HepG2 (cell line): ENCODE data around the gene MYH9. TPM values are rescaled to one million over a fixed set of nuclear protein-coding genes. Genes with fewer than 3 reads are reported as not detected.

ENCODE experiments used
- AFF4 ChIP-seq: sonication (generic); formaldehyde crosslinking; IDR thresholded peaks from 2 replicates; pipeline ENCODE4 v1.4.0; 2020; ENCODE audit warnings: missing genetic modification reagents
- AHR ChIP-seq: IDR thresholded peaks from 2 replicates; pipeline ENCODE4 v1.6.1; 2018; ENCODE audit warnings: missing genetic modification reagents, missing compliant biosample characterization
- CERS6 ChIP-seq: sonication (generic); formaldehyde crosslinking; IDR thresholded peaks from 2 replicates; pipeline ENCODE4 v1.5.0; 2020; ENCODE audit warnings: missing genetic modification reagents
- ETV5 ChIP-seq: IDR thresholded peaks from 2 replicates; pipeline ENCODE4 v1.6.1; 2018; ENCODE audit warnings: missing biosample characterization, missing genetic modification reagents, inconsistent platforms, borderline replicate concordance
- FLYWCH1 ChIP-seq: sonication (generic); formaldehyde crosslinking; IDR thresholded peaks from 2 replicates; pipeline ENCODE4 v1.8.1; 2023; ENCODE audit warnings: mild to moderate bottlenecking, missing genetic modification reagents
- FOXM1 ChIP-seq: sonication (generic); formaldehyde crosslinking; IDR thresholded peaks from 2 replicates; pipeline ENCODE4 v1.5.0; 2020; ENCODE audit warnings: missing genetic modification reagents
- GLI4 ChIP-seq: sonication (generic); formaldehyde crosslinking; IDR thresholded peaks from 2 replicates; pipeline ENCODE4 v1.5.1; 2020; ENCODE audit warnings: missing genetic modification reagents, mild to moderate bottlenecking, moderate library complexity, borderline replicate concordance
- HOXA3 ChIP-seq: sonication (generic); formaldehyde crosslinking; IDR thresholded peaks from 2 replicates; pipeline ENCODE4 v1.5.0; 2020; ENCODE audit warnings: missing genetic modification reagents
- IRF2 ChIP-seq: IDR thresholded peaks from 2 replicates; pipeline ENCODE4 v1.6.1; 2018; ENCODE audit warnings: missing genetic modification reagents, missing compliant biosample characterization
- KLF16 ChIP-seq, 2 experiments: sonication (generic) in 1 of 2; formaldehyde crosslinking in 1 of 2; IDR thresholded peaks; 2 replicates each; pipeline versions ENCODE4 v1.6.1 to v1.8.0; 2016 to 2023; ENCODE audit warnings: missing genetic modification reagents in 2 of 2, missing compliant biosample characterization in 1 of 2
- MTF1 ChIP-seq: sonication (generic); formaldehyde crosslinking; IDR thresholded peaks from 2 replicates; pipeline ENCODE4 v1.5.0; 2020; ENCODE audit warnings: missing genetic modification reagents
- NR2F1 ChIP-seq, 2 experiments: fragments of 450-650 bp in 1 of 2; formaldehyde crosslinking in 1 of 2; IDR thresholded peaks; 2 replicates each; pipeline versions ENCODE4 v1.5.0 to v1.6.1; 2016 to 2020; ENCODE audit warnings: mild to moderate bottlenecking in 1 of 2, missing compliant biosample characterization in 1 of 2, missing genetic modification reagents in 1 of 2, moderate library complexity in 1 of 2
- PITX1 ChIP-seq: sonication (generic); formaldehyde crosslinking; IDR thresholded peaks from 2 replicates; pipeline ENCODE4 v1.5.1; 2020; ENCODE audit warnings: mild to moderate bottlenecking, missing genetic modification reagents
- SAFB2 ChIP-seq: sonication (generic); formaldehyde crosslinking; IDR thresholded peaks from 2 replicates; pipeline ENCODE4 v1.5.1; 2020; ENCODE audit warnings: missing genetic modification reagents, low read depth, mild to moderate bottlenecking, borderline replicate concordance
- SMYD3 ChIP-seq: sonication (generic); formaldehyde crosslinking; IDR thresholded peaks from 2 replicates; pipeline ENCODE4 v1.8.1; 2023; ENCODE audit warnings: mild to moderate bottlenecking, missing genetic modification reagents
- SP5 ChIP-seq: IDR thresholded peaks from 2 replicates; pipeline ENCODE4 v1.6.1; 2016; ENCODE audit warnings: low read depth, borderline replicate concordance
- ZNF292 ChIP-seq: sonication (generic); formaldehyde crosslinking; IDR thresholded peaks from 2 replicates; pipeline ENCODE4 v1.8.1; 2022; ENCODE audit warnings: mild to moderate bottlenecking, low read depth, missing genetic modification reagents, borderline replicate concordance
- ZNF30 ChIP-seq: sonication (generic); formaldehyde crosslinking; IDR thresholded peaks from 2 replicates; pipeline ENCODE4 v1.5.0; 2020; ENCODE audit warnings: mild to moderate bottlenecking, missing genetic modification reagents
- ZNF317 ChIP-seq: sonication (generic); formaldehyde crosslinking; IDR thresholded peaks from 2 replicates; pipeline ENCODE4 v1.5.0; 2020; ENCODE audit warnings: mild to moderate bottlenecking, missing genetic modification reagents
- ZNF569 ChIP-seq: sonication (generic); formaldehyde crosslinking; IDR thresholded peaks from 2 replicates; pipeline ENCODE4 v1.5.0; 2020; ENCODE audit warnings: mild to moderate bottlenecking, missing genetic modification reagents, moderate library complexity, borderline replicate concordance
- ZNF614 ChIP-seq: IDR thresholded peaks from 2 replicates; pipeline ENCODE4 v1.6.1; 2018; ENCODE audit warnings: missing biosample characterization, missing genetic modification reagents, inconsistent platforms, borderline replicate concordance
- ZNF746 ChIP-seq: sonication (generic); formaldehyde crosslinking; IDR thresholded peaks from 2 replicates; pipeline ENCODE4 v1.8.0; 2022; ENCODE audit warnings: mild to moderate bottlenecking, missing genetic modification reagents
- ZNF883 ChIP-seq: sonication (generic); formaldehyde crosslinking; IDR thresholded peaks from 2 replicates; pipeline ENCODE4 v1.5.1; 2020; ENCODE audit warnings: mild to moderate bottlenecking, missing genetic modification reagents; ENCODE audit errors: not compliant biosample characterization
- polyA plus RNA-seq, 8 experiments: library from polyadenylated mRNA; depleted of rRNA in 3 of 8; stranded (reverse) in 7 of 8; unstranded in 1 of 8; fragments of >200 nt; fragmentation: Illumina TruSeq in 4 of 8; extraction: Trizol in 4 of 8; gene quantifications; 2 replicates each; pipeline versions ENCODE4 v1.2.1 to v1.2.3, GENCODE V29; 2011 to 2016; ENCODE audit warnings: low read depth in 4 of 8, missing spikeins in 1 of 8, mixed read lengths in 1 of 8; ENCODE audit not compliant: insufficient read depth in 1 of 8
- total RNA-seq, 5 experiments: library from RNA; depleted of rRNA; stranded (reverse); fragments of >200 nt; fragmentation: Illumina TruSeq; extraction: Trizol; gene quantifications; 2 replicates each; pipeline ENCODE4 v1.2.3, GENCODE V29; 2016; ENCODE audit warnings: low read depth in 1 of 5
- TF ChIP-seq, protein P1 (sequence below): sonication (generic); formaldehyde crosslinking; IDR thresholded peaks from 2 replicates; pipeline ENCODE4 v1.4.0; 2020; ENCODE audit warnings: missing genetic modification reagents, low read depth, mild to moderate bottlenecking, borderline replicate concordance

Gene MYH9
- total and polyA plus RNA-seq, 2 of the 13 experiments (the other 11 are each of a cell fraction or from before 2014, with no cell fraction given) = 50.7 to 98.5 TPM

- TF ChIP-seq, protein P1, sequence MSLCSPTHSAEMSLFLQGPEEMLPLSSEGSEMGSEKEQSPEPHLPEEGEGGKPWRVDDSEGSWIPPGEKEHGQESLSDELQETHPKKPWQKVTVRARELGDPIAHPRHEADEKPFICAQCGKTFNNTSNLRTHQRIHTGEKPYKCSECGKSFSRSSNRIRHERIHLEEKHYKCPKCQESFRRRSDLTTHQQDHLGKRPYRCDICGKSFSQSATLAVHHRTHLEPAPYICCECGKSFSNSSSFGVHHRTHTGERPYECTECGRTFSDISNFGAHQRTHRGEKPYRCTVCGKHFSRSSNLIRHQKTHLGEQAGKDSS (CRISPR knock-in tag) = peak; percentile 32; the same call in 1 of the 2 replicates
- TF ChIP-seq AHR (CRISPR knock-in tag) (no peak), ZNF30 (CRISPR knock-in tag) (no peak), ZNF614 (CRISPR knock-in tag) (peak; percentile 10; the same call in 1 of the 2 replicates), KLF16 (CRISPR knock-in tag; IDR thresholded peaks at IDR 0.05) (no peak), AFF4 (no peak), NR2F1 (CRISPR knock-in tag; IDR thresholded peaks at IDR 0.05) (no peak), ZNF883 (CRISPR knock-in tag) (no peak), CERS6 (CRISPR knock-in tag) (no peak), MTF1 (CRISPR knock-in tag) (no peak), ZNF569 (no peak), SP5 (CRISPR knock-in tag) (no peak), HOXA3 (CRISPR knock-in tag) (no peak; the same call in 1 of the 2 replicates), SMYD3 (0 out of 2 replicates have a peak, but pooled peaks have one; percentile 39), IRF2 (CRISPR knock-in tag) (peak; percentile 100), ZNF746 (CRISPR knock-in tag) (no peak), FLYWCH1 (CRISPR knock-in tag) (no peak), ZNF317 (CRISPR knock-in tag) (no peak), SAFB2 (CRISPR knock-in tag) (no peak; the same call in 1 of the 2 replicates), ZNF292 (CRISPR knock-in tag) (peak; percentile 20; the same call in 1 of the 2 replicates), GLI4 (CRISPR knock-in tag) (0 out of 2 replicates have a peak, but pooled peaks have one; percentile 59), FOXM1 (CRISPR knock-in tag) (no peak), ETV5 (CRISPR knock-in tag) (no peak), PITX1 (CRISPR knock-in tag) (no peak)
These were observed 134.8 kb downstream of the MYH9 start, which contains the start of gene APOL1 (continued) for GRCh38 chr22:36252754-36253522.
